Nephron progenitor cell (in vitro differentiated cells): ENCODE data around the gene LGALS7B.
"Not testable (repeated sequence)": the region's sequence is repeated elsewhere in the genome, so short reads cannot be mapped to it uniquely, and the experiment has no call there.

Experiments used
- DNase-seq: peaks from one replicate; pipeline ENCODE4 v3.0.0; 2021
- H3K27ac Mint-ChIP-seq: 2 replicates; pipeline ENCODE4 v1.8.0; 2021; ENCODE audit warnings: mild to moderate bottlenecking, moderate library complexity, mixed read lengths
- H3K27me3 Mint-ChIP-seq: 2 replicates; pipeline ENCODE4 v1.8.0; 2021; ENCODE audit warnings: mild to moderate bottlenecking, low read depth, mixed read lengths; ENCODE audit not compliant: poor library complexity
- H3K36me3 Mint-ChIP-seq: 2 replicates; pipeline ENCODE4 v1.8.0; 2021; ENCODE audit warnings: low read depth, mixed read lengths
- H3K4me1 Mint-ChIP-seq: 2 replicates; pipeline ENCODE4 v1.8.0; 2021; ENCODE audit warnings: mixed read lengths
- H3K4me3 Mint-ChIP-seq: 2 replicates; pipeline ENCODE4 v1.8.0; 2021; ENCODE audit warnings: mild to moderate bottlenecking, moderate library complexity, mixed read lengths
- H3K9me3 Mint-ChIP-seq: 2 replicates; pipeline ENCODE4 v1.8.0; 2021; ENCODE audit warnings: mild to moderate bottlenecking, moderate library complexity, mixed read lengths
- TF ChIP-seq, protein P1 (sequence below): fragments of 200-600 bp; sonication (generic); IDR thresholded peaks from 2 replicates; pipeline ENCODE4 v1.5.0; 2021; ENCODE audit warnings: antibody characterized with exemption

Gene LGALS7B

DNA sequence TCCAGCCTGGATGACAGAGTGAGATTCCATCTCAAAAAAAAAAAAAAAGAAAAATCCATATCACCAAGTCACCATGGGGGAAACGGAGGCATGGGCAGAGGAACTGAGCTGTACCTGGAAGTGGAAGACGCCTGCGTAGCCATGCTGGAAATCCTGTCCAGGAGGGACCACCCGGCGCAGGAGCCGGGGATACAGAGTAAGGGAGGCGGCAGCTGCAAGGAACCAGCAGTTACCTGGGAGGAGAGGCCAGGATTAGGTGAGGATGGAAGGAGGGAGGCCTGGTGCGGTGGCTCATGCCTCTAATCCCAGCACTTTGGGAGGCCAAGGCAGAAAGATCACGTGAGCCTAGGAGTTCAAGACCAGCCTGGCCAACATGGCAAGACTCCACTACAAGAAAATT is 46.7 kb upstream of the LGALS7B start:
- DNase-seq: no peak
- H3K27ac Mint-ChIP-seq: no peak overlapping the region
- H3K4me3 Mint-ChIP-seq: no peak overlapping the region
- TF ChIP-seq, protein P1, sequence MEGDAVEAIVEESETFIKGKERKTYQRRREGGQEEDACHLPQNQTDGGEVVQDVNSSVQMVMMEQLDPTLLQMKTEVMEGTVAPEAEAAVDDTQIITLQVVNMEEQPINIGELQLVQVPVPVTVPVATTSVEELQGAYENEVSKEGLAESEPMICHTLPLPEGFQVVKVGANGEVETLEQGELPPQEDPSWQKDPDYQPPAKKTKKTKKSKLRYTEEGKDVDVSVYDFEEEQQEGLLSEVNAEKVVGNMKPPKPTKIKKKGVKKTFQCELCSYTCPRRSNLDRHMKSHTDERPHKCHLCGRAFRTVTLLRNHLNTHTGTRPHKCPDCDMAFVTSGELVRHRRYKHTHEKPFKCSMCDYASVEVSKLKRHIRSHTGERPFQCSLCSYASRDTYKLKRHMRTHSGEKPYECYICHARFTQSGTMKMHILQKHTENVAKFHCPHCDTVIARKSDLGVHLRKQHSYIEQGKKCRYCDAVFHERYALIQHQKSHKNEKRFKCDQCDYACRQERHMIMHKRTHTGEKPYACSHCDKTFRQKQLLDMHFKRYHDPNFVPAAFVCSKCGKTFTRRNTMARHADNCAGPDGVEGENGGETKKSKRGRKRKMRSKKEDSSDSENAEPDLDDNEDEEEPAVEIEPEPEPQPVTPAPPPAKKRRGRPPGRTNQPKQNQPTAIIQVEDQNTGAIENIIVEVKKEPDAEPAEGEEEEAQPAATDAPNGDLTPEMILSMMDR: no peak
- peaks cover 26% of the 10 kb centered on the region for H3K27me3 Mint-ChIP-seq
- no peaks in the 10 kb centered on the region for H3K36me3 Mint-ChIP-seq
- H3K4me1 Mint-ChIP-seq: peaks cover 7% of the 10 kb centered on the region
- H3K9me3 Mint-ChIP-seq: no peaks in the 10 kb centered on the region

DNA sequence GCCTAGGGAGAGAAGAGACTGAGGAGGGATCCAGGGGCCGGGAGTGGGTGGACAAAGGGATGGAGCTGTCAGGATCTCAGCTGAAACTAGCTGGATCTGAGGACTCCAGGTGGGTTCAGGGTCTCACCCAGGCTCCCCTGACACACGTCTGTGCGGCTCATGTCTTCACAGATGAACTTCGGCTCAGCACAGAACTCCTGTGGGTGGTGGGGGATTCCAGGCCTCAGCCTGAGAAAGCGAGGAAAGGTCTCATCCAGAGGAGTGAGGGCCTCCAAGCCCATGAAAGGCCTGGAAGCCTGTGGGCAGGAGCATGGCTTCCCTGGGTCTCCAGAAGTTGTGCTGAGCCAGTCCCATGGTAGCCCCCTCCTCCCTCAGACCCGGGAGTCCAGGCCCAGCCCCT is 46.1 kb upstream of the LGALS7B start:
- TF ChIP-seq, protein P1: no peak
- no peak overlapping the region for H3K4me3 Mint-ChIP-seq
- no peak overlapping the region for H3K27ac Mint-ChIP-seq
- H3K9me3 Mint-ChIP-seq: no peaks in the 10 kb centered on the region
- peaks cover 24% of the 10 kb centered on the region for H3K27me3 Mint-ChIP-seq
- no peaks in the 10 kb centered on the region for H3K36me3 Mint-ChIP-seq
- peaks cover 2% of the 10 kb centered on the region for H3K4me1 Mint-ChIP-seq
- DNase-seq: no peak

DNA sequence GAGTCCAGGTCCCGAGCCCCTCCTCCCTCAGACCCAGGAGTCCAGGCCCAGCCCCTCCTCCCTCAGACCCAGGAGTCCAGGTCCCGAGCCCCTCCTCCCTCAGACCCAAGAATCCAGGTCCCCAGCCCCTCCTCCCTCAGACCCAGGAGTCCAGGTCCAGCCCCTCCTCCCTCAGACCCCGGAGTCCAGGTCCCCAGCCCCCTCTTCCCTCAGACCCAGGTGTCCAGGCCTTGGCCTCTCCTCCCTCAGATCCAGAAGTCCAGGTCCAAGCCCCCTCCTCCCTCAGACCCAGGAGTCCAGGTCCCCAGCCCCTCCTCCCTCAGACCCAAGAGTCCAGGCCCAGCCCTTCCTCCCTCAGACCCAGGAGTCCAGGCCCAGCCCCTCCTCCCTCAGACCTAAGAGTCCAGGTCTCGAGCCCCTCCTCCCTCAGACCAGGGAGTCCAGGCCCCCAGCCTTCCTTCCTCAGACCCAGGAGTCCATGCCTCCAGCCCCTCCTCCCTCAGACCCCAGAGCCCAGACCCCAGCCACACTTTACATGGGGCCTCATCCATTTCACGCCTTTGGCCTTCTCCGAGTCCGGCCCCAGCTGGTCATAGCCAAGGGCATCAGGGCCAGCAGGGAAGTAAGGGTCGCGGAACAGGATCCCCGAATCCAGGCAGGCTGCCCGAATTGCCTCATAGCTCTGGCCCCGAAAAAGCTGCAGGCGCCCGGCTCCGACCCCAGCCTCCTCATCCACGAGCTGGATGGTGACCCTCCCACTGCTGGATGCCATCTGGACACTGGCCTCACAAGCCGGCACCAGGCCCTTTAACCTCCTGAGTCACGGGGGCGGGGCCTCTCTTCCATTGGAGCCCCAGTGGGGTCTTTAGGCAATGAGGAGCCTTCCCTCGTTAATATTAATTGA is 45.4 kb upstream of the LGALS7B start:
- no peaks in the 10 kb centered on the region for H3K4me1 Mint-ChIP-seq
- H3K4me3 Mint-ChIP-seq: no peak overlapping the region
- DNase-seq: no peak
- H3K27me3 Mint-ChIP-seq: peaks cover 23% of the 10 kb centered on the region
- TF ChIP-seq, protein P1: no peak
- H3K9me3 Mint-ChIP-seq: no peaks in the 10 kb centered on the region
- H3K36me3 Mint-ChIP-seq: no peaks in the 10 kb centered on the region
- H3K27ac Mint-ChIP-seq: no peak overlapping the region

DNA sequence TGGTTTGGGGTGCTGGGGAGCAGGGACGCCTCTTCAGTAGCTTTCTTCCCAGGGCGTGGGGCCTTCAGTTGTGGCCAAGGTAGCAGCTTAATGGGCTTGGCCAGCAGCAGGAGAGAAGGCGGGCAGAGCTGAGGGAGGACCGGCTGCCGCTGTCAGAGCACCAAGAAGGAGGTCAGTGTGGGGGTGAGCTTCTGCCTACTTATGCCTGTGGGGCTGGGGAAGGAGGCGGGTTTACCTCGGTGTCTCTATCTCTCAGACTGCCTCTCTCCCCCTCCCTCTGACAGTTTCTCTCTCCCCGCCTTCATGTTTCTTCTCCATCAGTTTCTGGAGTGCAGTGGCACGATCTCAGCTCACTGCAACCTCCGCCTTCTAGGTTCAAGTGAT is 44.7 kb upstream of the LGALS7B start, which contains the start of gene CAPN12:
CAPN12 (minus strand) TSS at position 177 of the 384 bp plus-strand sequence. CDS start 309 bp downstream, outside the sequence.
- Mint-ChIP-seq H3K36me3 (no peaks in the 10 kb centered on the region), H3K4me1 (no peaks in the 10 kb centered on the region), H3K9me3 (no peaks in the 10 kb centered on the region), H3K27ac (no peak within 1 kb of the TSS), H3K27me3 (peaks cover 21% of the 10 kb centered on the region), H3K4me3 (no peak within 1 kb of the TSS)
- TF ChIP-seq, protein P1: no peak
- DNase-seq: no peak

DNA sequence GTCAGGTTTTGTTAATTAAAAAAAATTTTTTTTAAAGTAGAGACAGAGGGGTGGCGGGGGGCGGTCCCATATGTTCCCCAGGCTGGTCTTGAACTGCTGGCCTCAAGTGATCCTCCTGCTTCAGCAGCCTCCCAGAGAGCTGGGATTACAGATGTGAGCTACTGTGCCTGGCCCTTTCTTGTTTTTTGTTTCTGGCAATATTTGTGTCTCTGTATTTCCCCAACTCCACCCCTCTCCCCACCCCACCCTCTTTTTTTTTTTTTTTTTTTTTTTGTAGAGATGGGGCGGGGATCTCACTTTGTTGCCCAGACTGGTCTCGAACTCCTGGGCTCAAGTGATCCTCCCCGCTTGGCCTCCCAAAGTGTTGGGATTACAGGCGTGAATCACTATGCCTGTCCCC is 44.1 kb upstream of the LGALS7B start:
- DNase-seq: no peak
- H3K9me3 Mint-ChIP-seq: no peaks in the 10 kb centered on the region
- no peak overlapping the region for H3K4me3 Mint-ChIP-seq
- H3K27me3 Mint-ChIP-seq: peaks cover 23% of the 10 kb centered on the region
- TF ChIP-seq, protein P1: no peak
- no peaks in the 10 kb centered on the region for H3K36me3 Mint-ChIP-seq
- H3K4me1 Mint-ChIP-seq: no peaks in the 10 kb centered on the region
- no peak overlapping the region for H3K27ac Mint-ChIP-seq

DNA sequence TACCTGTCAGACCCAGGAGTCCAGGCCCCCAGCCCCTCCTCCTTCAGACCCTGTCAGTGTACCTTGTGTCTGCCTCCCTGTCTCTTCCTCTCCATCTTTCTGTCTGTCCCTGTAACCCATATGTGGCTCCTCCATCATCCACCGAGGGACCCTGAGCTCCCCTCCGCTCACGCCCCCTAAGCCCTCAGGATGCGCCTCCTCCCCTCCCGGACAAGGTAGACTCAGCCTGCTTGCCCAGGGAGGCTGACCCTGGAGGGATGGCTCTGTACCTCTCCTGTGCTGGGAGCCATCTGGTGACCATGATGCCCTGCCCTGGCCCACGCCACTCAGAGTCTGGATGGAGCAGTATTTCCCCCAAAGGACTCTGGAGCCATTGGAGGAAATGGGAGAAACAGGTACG is 43.7 kb upstream of the LGALS7B start:
- Mint-ChIP-seq H3K36me3 (no peaks in the 10 kb centered on the region), H3K4me1 (no peaks in the 10 kb centered on the region), H3K4me3 (no peak overlapping the region), H3K27me3 (peaks cover 27% of the 10 kb centered on the region), H3K27ac (no peak overlapping the region), H3K9me3 (no peaks in the 10 kb centered on the region)
- TF ChIP-seq, protein P1: no peak
- DNase-seq: no peak

DNA sequence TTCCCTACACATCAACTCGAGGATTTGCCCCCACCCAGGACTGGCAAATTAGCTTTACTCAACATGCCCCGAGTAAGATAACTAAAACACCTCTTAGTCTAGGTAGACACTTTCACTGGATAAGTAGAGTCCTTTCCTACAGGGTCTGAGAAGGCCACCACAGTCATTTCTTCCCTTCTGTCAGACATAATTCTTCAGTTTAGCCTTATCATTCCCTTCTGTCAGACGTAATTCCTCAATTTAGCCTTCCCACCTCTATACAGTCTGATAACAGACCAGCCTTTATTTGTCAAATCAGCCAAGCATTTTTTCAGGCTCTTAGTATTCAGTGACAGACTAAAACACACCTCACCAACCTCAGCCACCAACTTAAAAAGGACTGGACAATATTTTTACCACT is 35.2 kb upstream of the LGALS7B start:
- H3K4me3 Mint-ChIP-seq, H3K36me3 Mint-ChIP-seq, H3K9me3 Mint-ChIP-seq, H3K4me1 Mint-ChIP-seq, DNase-seq, H3K27ac Mint-ChIP-seq: not testable (repeated sequence)
- H3K27me3 Mint-ChIP-seq: peaks cover 16% of the 10 kb centered on the region

DNA sequence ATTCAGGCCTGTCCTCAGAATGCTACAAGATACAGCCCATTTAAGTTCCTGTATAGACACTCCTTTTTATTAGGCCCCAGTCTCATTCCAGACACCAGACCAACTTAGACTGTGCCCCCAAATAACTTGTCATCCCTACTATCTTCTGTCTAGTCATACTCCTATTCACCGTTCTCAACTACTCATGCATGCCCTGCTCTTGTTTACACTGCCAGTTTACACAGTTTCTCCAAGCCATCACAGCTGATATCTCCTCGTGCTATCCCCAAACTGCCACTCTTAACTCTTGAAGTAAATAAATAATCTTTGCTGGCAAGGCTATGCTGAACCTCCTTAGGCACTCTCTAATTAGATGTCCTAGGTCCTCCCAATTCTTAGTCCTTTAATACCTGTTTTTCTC is 34.8 kb upstream of the LGALS7B start:
- not testable (repeated sequence) for H3K27ac Mint-ChIP-seq, H3K4me1 Mint-ChIP-seq
- peaks cover 16% of the 10 kb centered on the region for H3K27me3 Mint-ChIP-seq

More for the DNA sequence above, 34.8 kb upstream of the LGALS7B start:
- not testable (repeated sequence) for H3K36me3 Mint-ChIP-seq, H3K9me3 Mint-ChIP-seq, DNase-seq, H3K4me3 Mint-ChIP-seq
